ENCODE data around the gene GJC1.

The GJC1 gene

GRCh38 chr17:44829523-44830358 is at the start of gene GJC1:
Gene GJC1 (minus strand): TSS chr17:44830287. CDS start chr17:44805817, 24,470 bp downstream.
- TF ChIP-seq CTCF (IDR thresholded peaks at IDR 0.05; ENCODE audit: insufficient read depth, low read depth, low read length, missing control alignments): no peak
- peak; percentile 37 for DNase-seq (ENCODE audit: low read depth)
- H3K4me3 ChIP-seq (ENCODE audit: low read length): peak within 1 kb of the TSS; percentile 66

GRCh38 chr17:44879376-44879775 is 49.3 kb upstream of the GJC1 start:
- H3K4me3 ChIP-seq (ENCODE audit: low read length): no peak overlapping the region
- no peak for TF ChIP-seq CTCF (IDR thresholded peaks at IDR 0.05; ENCODE audit: insufficient read depth, low read depth, low read length, missing control alignments)

GRCh38 chr17:44878627-44879221 is 48.6 kb upstream of the GJC1 start:
- peak; percentile 65 for TF ChIP-seq CTCF (IDR thresholded peaks at IDR 0.05; ENCODE audit: insufficient read depth, low read depth, low read length, missing control alignments)
- DNase-seq (ENCODE audit: low read depth): peak; percentile 36
- H3K4me3 ChIP-seq (ENCODE audit: low read length): no peak overlapping the region

More at GRCh38 chr17:44879376-44879775, 49.3 kb upstream of the GJC1 start:
- no peak for DNase-seq (ENCODE audit: low read depth)

GRCh38 chr17:44877121-44877520 is 47.0 kb upstream of the GJC1 start:
- TF ChIP-seq CTCF (IDR thresholded peaks at IDR 0.05; ENCODE audit: insufficient read depth, low read depth, low read length, missing control alignments): no peak
- no peak overlapping the region for H3K4me3 ChIP-seq (ENCODE audit: low read length)
- no peak for DNase-seq (ENCODE audit: low read depth)

GRCh38 chr17:44875761-44876160 is 45.7 kb upstream of the GJC1 start:
- DNase-seq (ENCODE audit: low read depth): no peak
- H3K4me3 ChIP-seq (ENCODE audit: low read length): no peak overlapping the region
- no peak for TF ChIP-seq CTCF (IDR thresholded peaks at IDR 0.05; ENCODE audit: insufficient read depth, low read depth, low read length, missing control alignments)

GRCh38 chr17:44872131-44872768 is 42.2 kb upstream of the GJC1 start:
- no peak for DNase-seq (ENCODE audit: low read depth)
- H3K4me3 ChIP-seq (ENCODE audit: low read length): no peak overlapping the region
- no peak for TF ChIP-seq CTCF (IDR thresholded peaks at IDR 0.05; ENCODE audit: insufficient read depth, low read depth, low read length, missing control alignments)

Measured in epithelial cell of esophagus (primary cell).